ENCODE data around the gene NPDC1.

Gene NPDC1

DNA sequence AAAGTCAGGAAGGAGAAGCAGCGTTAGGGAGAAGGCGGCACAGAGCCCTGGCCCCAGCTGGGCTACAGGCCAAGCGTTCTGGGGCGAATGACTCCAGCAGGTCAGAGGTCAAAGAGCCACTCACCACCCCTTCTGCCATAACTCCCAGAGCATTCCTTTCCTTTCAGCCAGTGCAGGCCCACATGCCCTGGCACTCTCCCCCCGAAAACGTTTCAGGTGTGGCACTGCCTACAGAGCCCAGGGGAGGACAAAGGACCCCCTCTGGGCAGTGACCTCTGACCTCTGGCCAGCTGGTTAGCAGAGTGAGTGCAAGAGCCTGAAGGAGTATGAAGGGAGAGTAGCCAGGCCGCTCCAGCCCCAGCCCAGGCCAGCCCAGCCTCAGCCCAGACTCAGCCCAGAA lies 22.8 kb downstream of the NPDC1 start:
- no peak for DNase-seq (ENCODE audit: low read depth, low spot score)
- Histone ChIP-seq H3K36me3 (ENCODE audit: insufficient read depth, low read length) (no peaks in the 10 kb centered on the region), H3K4me3 (no peak overlapping the region), H3K27ac (no peak overlapping the region), H3K9ac (ENCODE audit: insufficient read length) (no peak overlapping the region), H3K9me3 (ENCODE audit: low read depth, low read length) (no peaks in the 10 kb centered on the region)
- TF ChIP-seq POLR2AphosphoS5 (IDR thresholded peaks at IDR 0.05; ENCODE audit: borderline replicate concordance, low read depth, low read length), result no peak
- TF ChIP-seq EZH2 (IDR thresholded peaks at IDR 0.05), result no peak
- TF ChIP-seq FOXP2 (optimal IDR thresholded peaks at IDR 0.05; ENCODE audit: control extremely low read depth, extremely low read length, insufficient read depth), result no peak

DNA sequence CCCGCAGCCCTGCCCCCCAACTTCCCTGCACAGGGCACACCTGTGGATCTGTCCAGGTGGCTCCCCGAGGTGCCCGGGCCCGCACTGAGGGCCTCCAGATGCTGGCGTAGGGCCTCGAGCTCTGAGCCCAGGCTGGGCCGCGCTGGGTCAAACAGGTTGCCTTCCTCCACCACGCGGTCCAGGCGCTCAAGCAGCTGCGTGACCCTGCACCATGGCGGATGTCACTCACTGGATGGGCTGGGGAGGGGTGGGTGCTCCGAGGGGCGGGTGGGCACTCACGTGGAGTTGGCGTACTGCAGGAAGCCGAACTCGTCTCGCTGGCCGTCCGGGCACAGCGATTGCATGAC lies 23.3 kb downstream of the NPDC1 start:
- DNase-seq (ENCODE audit: low read depth, low spot score), result no peak
- Histone ChIP-seq H3K9me3 (ENCODE audit: low read depth, low read length) (no peaks in the 10 kb centered on the region), H3K36me3 (ENCODE audit: insufficient read depth, low read length) (no peaks in the 10 kb centered on the region), H3K9ac (ENCODE audit: insufficient read length) (no peak overlapping the region), H3K4me3 (no peak overlapping the region), H3K27ac (no peak overlapping the region)
- TF ChIP-seq EZH2 (IDR thresholded peaks at IDR 0.05), result no peak
- TF ChIP-seq FOXP2 (optimal IDR thresholded peaks at IDR 0.05; ENCODE audit: control extremely low read depth, extremely low read length, insufficient read depth), result no peak
- no peak for TF ChIP-seq POLR2AphosphoS5 (IDR thresholded peaks at IDR 0.05; ENCODE audit: borderline replicate concordance, low read depth, low read length)

DNA sequence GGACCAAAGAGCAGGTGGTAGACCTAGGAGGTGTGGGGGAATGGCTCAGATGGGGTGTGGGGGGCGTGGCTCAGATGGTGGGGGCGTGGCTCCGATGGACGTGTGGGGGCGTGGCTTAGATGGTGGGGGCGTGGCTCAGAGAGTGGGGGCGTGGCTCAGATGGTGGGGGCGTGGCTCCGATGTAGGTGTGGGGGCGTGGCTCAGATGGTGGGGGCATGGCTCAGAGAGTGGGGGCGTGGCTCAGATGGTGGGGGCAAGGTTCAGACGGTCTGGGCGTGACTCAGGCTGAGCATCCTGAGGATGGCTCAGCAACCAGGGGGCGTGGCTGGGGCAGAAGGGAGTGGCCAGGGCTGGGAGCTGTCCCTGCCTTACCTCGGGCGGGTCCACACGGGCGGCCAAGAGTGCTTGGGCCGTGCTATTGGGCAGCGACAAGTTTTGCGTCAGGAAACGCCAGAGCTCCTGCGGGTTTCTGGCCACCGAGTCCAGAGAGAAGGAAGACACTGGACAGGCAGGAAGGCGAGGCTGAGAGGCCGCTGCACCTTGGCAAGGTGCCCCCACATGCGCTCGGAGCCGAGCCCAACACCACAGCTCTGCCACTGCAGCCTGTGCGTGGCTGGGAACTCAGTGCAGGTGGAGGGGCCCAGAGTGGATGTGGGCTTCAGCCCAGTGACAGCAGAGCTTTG lies 23.9 kb downstream of the NPDC1 start:
- Histone ChIP-seq H3K36me3 (ENCODE audit: insufficient read depth, low read length) (no peaks in the 10 kb centered on the region), H3K9ac (ENCODE audit: insufficient read length) (no peak overlapping the region), H3K9me3 (ENCODE audit: low read depth, low read length) (no peaks in the 10 kb centered on the region), H3K27ac (no peak overlapping the region), H3K4me3 (no peak overlapping the region)
- TF ChIP-seq EZH2 (IDR thresholded peaks at IDR 0.05) (no peak), POLR2AphosphoS5 (IDR thresholded peaks at IDR 0.05; ENCODE audit: borderline replicate concordance, low read depth, low read length) (no peak), FOXP2 (optimal IDR thresholded peaks at IDR 0.05; ENCODE audit: control extremely low read depth, extremely low read length, insufficient read depth) (no peak)
- DNase-seq (ENCODE audit: low read depth, low spot score), result no peak

DNA sequence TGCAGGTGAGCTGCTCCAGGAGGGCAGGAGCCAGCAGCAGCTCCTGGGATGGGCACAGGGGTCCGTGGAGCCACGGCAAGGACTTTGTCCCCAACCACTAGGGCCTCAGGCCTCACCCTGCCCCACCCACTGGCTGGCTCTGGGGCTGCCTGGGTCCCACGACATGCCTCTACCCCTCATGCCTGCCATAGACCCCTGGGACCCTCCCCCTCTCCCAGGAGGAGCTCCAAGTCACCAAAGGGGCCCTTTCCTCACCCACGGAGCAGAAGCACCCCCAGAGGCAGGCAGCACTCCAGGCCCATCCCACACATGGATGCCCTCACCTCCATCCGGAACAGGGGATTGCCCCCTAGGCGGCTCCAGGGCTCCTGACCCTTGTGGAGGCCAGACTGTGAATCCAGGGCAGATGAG lies 24.4 kb downstream of the NPDC1 start:
- TF ChIP-seq EZH2 (IDR thresholded peaks at IDR 0.05) (no peak), FOXP2 (optimal IDR thresholded peaks at IDR 0.05; ENCODE audit: control extremely low read depth, extremely low read length, insufficient read depth) (no peak), POLR2AphosphoS5 (IDR thresholded peaks at IDR 0.05; ENCODE audit: borderline replicate concordance, low read depth, low read length) (no peak)
- Histone ChIP-seq H3K27ac (no peak overlapping the region), H3K9ac (ENCODE audit: insufficient read length) (no peak overlapping the region), H3K4me3 (no peak overlapping the region), H3K9me3 (ENCODE audit: low read depth, low read length) (no peaks in the 10 kb centered on the region), H3K36me3 (ENCODE audit: insufficient read depth, low read length) (no peaks in the 10 kb centered on the region)
- no peak for DNase-seq (ENCODE audit: low read depth, low spot score)

DNA sequence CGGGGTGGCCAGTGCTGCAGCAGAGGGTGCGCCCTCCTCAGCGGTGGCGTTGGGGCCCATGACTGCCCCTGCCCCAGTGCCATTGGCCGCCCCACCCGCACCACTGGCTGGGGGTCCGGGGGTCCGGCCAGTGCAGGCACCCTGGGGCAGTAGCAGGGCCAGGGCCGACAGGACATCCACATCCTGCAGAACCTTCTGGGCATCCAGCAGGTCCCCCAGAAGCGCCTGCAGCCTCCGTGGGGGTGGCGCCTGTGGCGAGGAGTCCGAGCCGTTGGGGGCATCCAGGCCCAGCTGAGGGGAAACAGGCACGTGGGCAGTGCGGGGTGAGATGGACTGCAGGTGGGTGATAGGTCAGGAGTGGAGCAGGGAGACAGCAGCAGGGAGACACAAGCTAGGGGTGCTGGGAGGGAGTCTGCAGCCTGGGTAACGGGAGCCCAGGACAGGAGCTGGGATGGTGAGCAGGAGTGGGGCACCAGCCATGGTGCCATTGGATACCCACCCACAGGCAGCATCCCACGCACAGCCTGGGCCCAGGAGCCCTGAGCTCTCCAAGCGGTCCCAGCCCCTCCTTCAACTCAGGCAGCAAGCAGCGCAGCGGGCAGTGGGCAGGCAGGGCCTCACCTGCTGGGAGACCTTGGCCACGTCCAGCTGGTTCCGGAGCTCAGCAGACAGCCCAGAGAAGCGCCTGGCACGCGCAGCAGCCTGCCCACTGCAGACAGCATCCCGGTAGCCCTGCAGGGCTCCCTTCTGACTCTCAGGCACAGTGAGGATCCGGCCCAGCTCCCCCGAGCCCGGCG lies 25.0 kb downstream of the NPDC1 start:
- Histone ChIP-seq H3K9me3 (ENCODE audit: low read depth, low read length) (no peaks in the 10 kb centered on the region), H3K9ac (ENCODE audit: insufficient read length) (no peak overlapping the region), H3K4me3 (no peak overlapping the region), H3K36me3 (ENCODE audit: insufficient read depth, low read length) (no peaks in the 10 kb centered on the region), H3K27ac (no peak overlapping the region)
- no peak for DNase-seq (ENCODE audit: low read depth, low spot score)
- no peak for TF ChIP-seq EZH2 (IDR thresholded peaks at IDR 0.05)
- no peak for TF ChIP-seq POLR2AphosphoS5 (IDR thresholded peaks at IDR 0.05; ENCODE audit: borderline replicate concordance, low read depth, low read length)
- TF ChIP-seq FOXP2 (optimal IDR thresholded peaks at IDR 0.05; ENCODE audit: control extremely low read depth, extremely low read length, insufficient read depth), result no peak

DNA sequence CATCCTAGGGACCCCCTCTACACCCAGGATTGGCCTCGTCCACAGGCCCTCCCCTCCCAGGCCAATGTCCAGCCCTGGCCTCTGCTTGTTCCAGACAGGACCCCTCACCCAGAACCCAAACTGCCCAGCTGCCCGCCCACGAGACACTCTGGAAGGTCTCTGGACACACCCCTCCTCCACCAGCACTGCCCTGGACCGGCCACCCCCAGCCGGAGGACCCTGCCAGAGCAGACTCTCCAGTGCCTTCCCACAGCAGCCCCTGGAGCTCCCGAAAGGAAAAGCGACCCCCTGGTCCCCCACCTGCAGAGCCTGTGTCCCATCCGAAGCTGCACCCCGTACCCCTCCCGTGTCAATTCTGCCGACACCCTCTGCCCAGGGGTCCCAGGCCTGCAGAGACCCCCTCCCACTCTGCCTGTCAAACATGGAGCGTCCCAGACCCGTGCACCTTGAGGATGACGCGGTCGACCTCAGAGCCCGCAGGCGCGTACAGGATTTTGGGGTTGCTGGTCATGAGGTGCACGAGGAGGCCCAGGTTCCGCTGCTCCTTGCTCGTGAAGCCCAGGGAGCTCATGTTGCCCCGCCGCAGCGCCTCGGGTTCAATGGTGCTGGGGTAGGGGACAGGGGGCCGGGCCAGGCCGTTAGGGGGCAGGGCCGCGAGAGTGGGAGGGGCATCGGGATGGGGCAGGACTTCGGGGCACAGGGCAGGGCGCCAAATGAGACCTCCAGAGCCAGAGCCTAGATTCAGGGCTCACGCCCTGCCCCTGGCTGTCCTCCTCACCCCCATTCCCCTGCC lies 25.9 kb downstream of the NPDC1 start:
- no peak overlapping the region for H3K27ac ChIP-seq
- TF ChIP-seq EZH2 (IDR thresholded peaks at IDR 0.05) (no peak), FOXP2 (optimal IDR thresholded peaks at IDR 0.05; ENCODE audit: control extremely low read depth, extremely low read length, insufficient read depth) (no peak), POLR2AphosphoS5 (IDR thresholded peaks at IDR 0.05; ENCODE audit: borderline replicate concordance, low read depth, low read length) (no peak)

DNA sequence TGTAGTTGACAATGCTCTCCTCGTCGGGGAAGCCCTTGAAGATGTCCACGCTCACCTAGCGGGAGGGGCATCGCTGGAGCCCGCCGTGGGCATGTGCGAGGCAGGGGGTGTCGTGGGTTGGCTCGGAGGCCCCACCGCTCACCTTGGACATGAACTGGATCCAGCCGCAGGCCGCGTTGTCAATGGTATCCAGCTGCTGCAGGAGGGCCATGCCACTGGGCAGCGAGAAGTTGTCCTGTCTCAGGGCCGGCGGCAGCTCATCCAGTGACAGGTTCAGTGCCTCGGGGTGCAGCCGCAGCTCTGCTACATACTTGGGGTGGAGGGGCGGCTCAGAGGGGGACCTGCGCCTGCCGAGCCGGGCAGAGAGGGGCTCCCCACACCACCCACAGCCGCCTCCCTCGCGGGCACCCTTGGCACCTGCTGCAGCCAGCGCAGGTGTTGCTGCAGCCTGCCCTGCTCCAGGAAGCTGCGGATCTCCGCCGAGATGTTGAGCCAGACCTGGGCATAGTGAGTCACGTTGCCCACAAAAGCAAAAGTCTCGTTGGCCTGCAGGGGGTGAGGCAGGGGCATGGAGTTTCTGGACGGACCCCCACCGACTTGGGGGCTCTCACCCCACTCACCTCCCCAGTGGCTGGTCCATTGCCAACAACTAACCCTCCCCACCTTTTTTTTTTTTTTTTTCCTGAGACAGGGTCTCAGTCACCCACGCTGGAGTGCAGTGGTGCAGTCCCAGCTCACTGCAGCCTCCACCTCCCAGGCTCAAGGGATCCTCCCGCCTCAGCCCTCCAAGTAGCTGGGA lies 27.0 kb downstream of the NPDC1 start:
- Histone ChIP-seq H3K9me3 (ENCODE audit: low read depth, low read length) (no peaks in the 10 kb centered on the region), H3K9ac (ENCODE audit: insufficient read length) (no peak overlapping the region), H3K4me3 (no peak overlapping the region), H3K36me3 (ENCODE audit: insufficient read depth, low read length) (no peaks in the 10 kb centered on the region), H3K27ac (no peak overlapping the region)
- no peak for DNase-seq (ENCODE audit: low read depth, low spot score)
- TF ChIP-seq FOXP2 (optimal IDR thresholded peaks at IDR 0.05; ENCODE audit: control extremely low read depth, extremely low read length, insufficient read depth) (no peak), EZH2 (IDR thresholded peaks at IDR 0.05) (no peak), POLR2AphosphoS5 (IDR thresholded peaks at IDR 0.05; ENCODE audit: borderline replicate concordance, low read depth, low read length) (no peak)

More for the DNA sequence above, 25.9 kb downstream of the NPDC1 start:
- DNase-seq (ENCODE audit: low read depth, low spot score), result no peak
- no peaks in the 10 kb centered on the region for H3K36me3 ChIP-seq (ENCODE audit: insufficient read depth, low read length)
- H3K9me3 ChIP-seq (ENCODE audit: low read depth, low read length), result no peaks in the 10 kb centered on the region
- H3K9ac ChIP-seq (ENCODE audit: insufficient read length), result no peak overlapping the region
- no peak overlapping the region for H3K4me3 ChIP-seq

Data from SK-N-MC (cell line).